IMR-90 (cell line): ENCODE data around the gene GSE1. TPM values are rescaled to one million over a fixed set of nuclear protein-coding genes. Genes with fewer than 3 reads are reported as not detected.

Experiments used
- ATAC-seq: fragments of 200-7000 bp; cut with Tn5 transposase; 2 replicates; pipeline ENCODE4 v1.9.1; 2020; ENCODE audit warnings: low read depth, mild to moderate bottlenecking, moderate library complexity
- BruUV-seq: library from RNA; stranded (reverse); fragments of 400-500 nt; replicated peaks from 2 replicates; lab custom pipeline; 2021; lab: Mats Ljungman, UMichigan
- CTCF ChIA-PET: fragments of 300-600 bp; formaldehyde crosslinking; extraction: SDS; loops from one replicate; lab custom pipeline; 2021; ENCODE audit warnings: antibody characterized with exemption; lab: Yijun Ruan, JAX
- POLR2A ChIA-PET: fragments of 300-600 bp; sonication (Branson Sonifier 250); formaldehyde crosslinking; loops from one replicate; lab custom pipeline; 2022; ENCODE audit warnings: antibody characterized with exemption; ENCODE audit not compliant: unreplicated experiment; lab: Charles Lee
- DNase-seq: peaks from one replicate; pipeline ENCODE4 v3.0.0; 2013
- H2AFZ ChIP-seq: replicated peaks from 2 replicates; pipeline ENCODE3; 2013; ENCODE audit warnings: low read length, mild to moderate bottlenecking; ENCODE audit not compliant: poor library complexity
- H2AK5ac ChIP-seq: 2 replicates; pipeline ENCODE4 v1.6.1; 2013; ENCODE audit warnings: low read depth, low read length, inconsistent platforms
- H2AK9ac ChIP-seq: replicated peaks from 2 replicates; pipeline ENCODE3; 2013; ENCODE audit warnings: mild to moderate bottlenecking, low read depth, low read length, moderate library complexity; ENCODE audit not compliant: poor library complexity
- H2BK120ac ChIP-seq: 2 replicates; pipeline ENCODE4 v1.6.1; 2013; ENCODE audit warnings: low read depth, low read length, inconsistent platforms
- H2BK15ac ChIP-seq: 3 replicates; pipeline ENCODE4 v1.6.1; 2013; ENCODE audit warnings: low read depth, low read length, inconsistent platforms
- H2BK20ac ChIP-seq: 2 replicates; pipeline ENCODE4 v1.6.1; 2013; ENCODE audit warnings: low read depth, mild to moderate bottlenecking, inconsistent platforms, low read length, moderate library complexity
- H2BK5ac ChIP-seq: 2 replicates; pipeline ENCODE4 v1.6.1; 2013; ENCODE audit warnings: mild to moderate bottlenecking, low read depth, low read length, inconsistent platforms; ENCODE audit not compliant: poor library complexity, severe bottlenecking
- H3K14ac ChIP-seq: replicated peaks from 2 replicates; pipeline ENCODE4 v1.6.1; 2013; ENCODE audit warnings: low read depth, low read length, inconsistent platforms
- H3K18ac ChIP-seq: 2 replicates; pipeline ENCODE4 v1.6.1; 2013; ENCODE audit warnings: low read depth, low read length, control low read depth
- H3K23ac ChIP-seq: 2 replicates; pipeline ENCODE4 v1.6.1; 2013; ENCODE audit warnings: low read depth, low read length, inconsistent platforms
- H3K27ac ChIP-seq: 2 replicates; pipeline ENCODE4 v1.5.1; 2013; ENCODE audit warnings: mild to moderate bottlenecking, control low read depth, low read length; ENCODE audit not compliant: insufficient read depth
- H3K27me3 ChIP-seq: 2 replicates; pipeline ENCODE4 v1.6.1; 2013; ENCODE audit warnings: low read length; ENCODE audit not compliant: control insufficient read depth, insufficient read depth
- H3K36me3 ChIP-seq: 2 replicates; pipeline ENCODE4 v1.6.1; 2013; ENCODE audit warnings: low read length, mixed read lengths; ENCODE audit not compliant: control insufficient read depth, insufficient read depth
- H3K4ac ChIP-seq: 2 replicates; pipeline ENCODE4 v1.6.1; 2013; ENCODE audit warnings: low read depth, low read length, inconsistent platforms
- H3K4me1 ChIP-seq: 2 replicates; pipeline ENCODE4 v1.6.1; 2013; ENCODE audit warnings: low read length, mixed read lengths; ENCODE audit not compliant: control insufficient read depth, insufficient read depth
- H3K4me2 ChIP-seq: 2 replicates; pipeline ENCODE4 v1.6.1; 2013; ENCODE audit warnings: low read depth, mild to moderate bottlenecking, control low read depth, low read length, moderate library complexity
- H3K4me3 ChIP-seq: 2 replicates; pipeline ENCODE4 v1.5.1; 2013; ENCODE audit warnings: low read depth, mild to moderate bottlenecking, control low read depth, low read length, moderate library complexity; ENCODE audit not compliant: insufficient read depth
- H3K56ac ChIP-seq: 2 replicates; pipeline ENCODE4 v1.6.1; 2013; ENCODE audit warnings: low read length, inconsistent platforms; ENCODE audit not compliant: insufficient read depth; ENCODE audit errors: extremely low read depth
- H3K79me1 ChIP-seq, 2 experiments: 2 replicates each; pipeline ENCODE4 v1.6.1; 2013; ENCODE audit warnings: low read length in 2 of 2, inconsistent platforms in 1 of 2, low read depth in 1 of 2
- H3K9ac ChIP-seq: 2 replicates; pipeline ENCODE4 v1.6.1; 2013; ENCODE audit warnings: low read depth, low read length, control low read depth
- H3K9me1 ChIP-seq: 2 replicates; pipeline ENCODE4 v1.6.1; 2013; ENCODE audit warnings: low read length, inconsistent platforms; ENCODE audit not compliant: insufficient read depth
- H3K9me3 ChIP-seq: 2 replicates; pipeline ENCODE4 v1.6.1; 2013; ENCODE audit warnings: low read length; ENCODE audit not compliant: control insufficient read depth, insufficient read depth
- H4K20me1 ChIP-seq: 2 replicates; pipeline ENCODE4 v1.6.1; 2013; ENCODE audit warnings: low read length, inconsistent platforms; ENCODE audit not compliant: insufficient read depth
- H4K5ac ChIP-seq: 2 replicates; pipeline ENCODE4 v1.6.1; 2013; ENCODE audit warnings: mild to moderate bottlenecking, low read depth, low read length, control low read depth
- H4K8ac ChIP-seq, 2 experiments: 2 replicates each; pipeline ENCODE4 v1.6.1; 2013; ENCODE audit warnings: low read depth in 2 of 2, low read length in 2 of 2, control low read depth in 1 of 2, inconsistent platforms in 1 of 2
- H4K91ac ChIP-seq: 2 replicates; pipeline ENCODE4 v1.6.1; 2013; ENCODE audit warnings: low read depth, low read length, inconsistent platforms; ENCODE audit not compliant: insufficient read depth
- BHLHE40 ChIP-seq: fragments of 150-350 bp; IDR thresholded peaks from 2 replicates; pipeline ENCODE4 v1.6.1; 2016; ENCODE audit warnings: mild to moderate bottlenecking, low read depth, low read length
- CEBPB ChIP-seq: IDR thresholded peaks from 2 replicates; pipeline ENCODE4 v1.6.1; 2012; ENCODE audit warnings: low read depth, low read length, improper control_type of control experiment
- CHD1 ChIP-seq: IDR thresholded peaks from 2 replicates; pipeline ENCODE4 v1.6.1; 2012; ENCODE audit warnings: low read depth, low read length, improper control_type of control experiment
- ELK1 ChIP-seq: fragments of 150-350 bp; IDR thresholded peaks from 2 replicates; pipeline ENCODE4 v1.6.1; 2016; ENCODE audit warnings: low read depth, mild to moderate bottlenecking, low read length, moderate library complexity, borderline replicate concordance
- FOS ChIP-seq: fragments of 150-350 bp; IDR thresholded peaks from 2 replicates; pipeline ENCODE4 v1.6.1; 2016; ENCODE audit warnings: low read depth, low read length
- MAFK ChIP-seq: IDR thresholded peaks from 2 replicates; pipeline ENCODE4 v1.6.1; 2012; ENCODE audit warnings: low read depth, low read length, improper control_type of control experiment
- MAZ ChIP-seq: IDR thresholded peaks from 2 replicates; pipeline ENCODE4 v1.6.1; 2012; ENCODE audit warnings: low read depth, mild to moderate bottlenecking, low read length, improper control_type of control experiment, moderate library complexity, borderline replicate concordance
- MXI1 ChIP-seq: IDR thresholded peaks from 2 replicates; pipeline ENCODE4 v1.6.1; 2012; ENCODE audit warnings: low read depth, mild to moderate bottlenecking, low read length, moderate library complexity, borderline replicate concordance
- NFE2L2 ChIP-seq: fragments of 150-350 bp; IDR thresholded peaks from 2 replicates; pipeline ENCODE4 v1.6.1; 2016; ENCODE audit warnings: low read depth, mild to moderate bottlenecking, low read length
- POLR2A ChIP-seq: IDR thresholded peaks from 2 replicates; pipeline ENCODE4 v1.6.1; 2012; ENCODE audit warnings: mild to moderate bottlenecking, low read depth, low read length
- RAD21 ChIP-seq: IDR thresholded peaks from 2 replicates; pipeline ENCODE4 v1.6.1; 2012; ENCODE audit warnings: low read length, improper control_type of control experiment
- RCOR1 ChIP-seq: IDR thresholded peaks from 2 replicates; pipeline ENCODE4 v1.6.1; 2012; ENCODE audit warnings: mild to moderate bottlenecking, low read length, improper control_type of control experiment; ENCODE audit not compliant: insufficient replicate concordance
- RFX5 ChIP-seq: IDR thresholded peaks from 2 replicates; pipeline ENCODE4 v1.8.0; 2012; ENCODE audit warnings: low read depth, mild to moderate bottlenecking, low read length, moderate library complexity
- SMC3 ChIP-seq: fragments of 150-350 bp; IDR thresholded peaks from 2 replicates; pipeline ENCODE4 v1.6.1; 2016; ENCODE audit warnings: low read depth, mild to moderate bottlenecking, antibody characterized with exemption, low read length, moderate library complexity
- USF2 ChIP-seq: fragments of 150-350 bp; IDR thresholded peaks from 2 replicates; pipeline ENCODE4 v1.6.1; 2017; ENCODE audit warnings: mild to moderate bottlenecking, antibody characterized with exemption, low read length, low read depth
- WGBS, 2 experiments: methylation state at CpG; one replicate each; pipeline versions ENCODE4 v1.1.5 to v1.1.7; 2013; ENCODE audit warnings: missing lambda C conversion rate in 2 of 2; ENCODE audit not compliant: insufficient read length in 1 of 2; ENCODE audit errors: extremely low coverage in 2 of 2; 5-methylcytosine and 5-hydroxymethylcytosine counted together
- dilution Hi-C: fragments of 300-500 bp; cut with HindIII; formaldehyde crosslinking; loops from one replicate; pipeline ENCODE4 v1.14.3; 2018; ENCODE audit warnings: low sequenced_read_pairs; ENCODE audit not compliant: unreplicated experiment
- in situ Hi-C: fragments of 300-500 bp; cut with MboI; formaldehyde crosslinking; loops from 3 replicates; pipeline ENCODE4 v1.14.3; 2019; ENCODE audit warnings: low sequenced_read_pairs, inconsistent platforms, mixed read lengths
- intact Hi-C: fragments of 100-400 bp; cut with micrococcal nuclease; formaldehyde crosslinking; loops from 2 replicates; pipeline ENCODE4 v1.10.0; 2022
- polyA plus RNA-seq, 3 experiments: library from polyadenylated mRNA; depleted of rRNA; stranded (reverse); fragments of >200 nt; gene quantifications; 2 replicates each; pipeline ENCODE4 v1.2.3, GENCODE V29; 2012; ENCODE audit warnings: low replicate concordance in 1 of 3
- total RNA-seq: library from RNA; depleted of rRNA; stranded (reverse); fragments of >200 nt; gene quantifications from 2 replicates; pipeline ENCODE4 v1.2.3, GENCODE V29; 2012
- TF ChIP-seq, protein P1 (sequence below): conservative IDR thresholded peaks from 2 replicates; pipeline ENCODE4 v1.5.1; 2012; ENCODE audit warnings: mild to moderate bottlenecking, low read depth, low read length, improper control_type of control experiment

Gene GSE1
- total and polyA plus RNA-seq, 2 of the 4 experiments (the other 2 are of a cell fraction), result 14.9 to 25.5 TPM

DNA sequence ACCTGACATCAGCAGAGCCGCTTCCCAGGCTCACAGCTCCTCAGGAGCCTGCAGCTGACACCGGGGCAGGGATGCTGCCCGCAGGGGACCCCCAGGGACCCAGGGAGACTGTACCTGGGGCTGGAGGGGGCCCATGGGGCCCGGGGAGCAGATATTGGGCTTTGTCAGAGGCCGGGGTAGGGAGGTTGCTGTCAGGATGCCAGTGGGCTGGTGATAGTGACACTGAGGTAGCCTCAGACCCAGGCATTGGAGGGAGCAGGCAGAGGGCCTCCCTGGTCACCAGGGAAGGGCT lies 15.1 kb downstream of the GSE1 start:
- Histone ChIP-seq H2AK9ac (no peak overlapping the region), H3K23ac (no peak overlapping the region), H2AFZ (no peak overlapping the region), H4K5ac (no peak overlapping the region), H3K9me3 (peaks cover 13% of the 10 kb centered on the region), H3K14ac (no peak overlapping the region), H2BK20ac (no peak overlapping the region), H3K4ac (no peak overlapping the region), H2BK5ac (no peak overlapping the region), H3K4me1 (no peaks in the 10 kb centered on the region), H3K27me3 (no peaks in the 10 kb centered on the region), H2AK5ac (no peak overlapping the region), H3K79me1 (peaks cover 16 to 77% of the 10 kb centered on the region in 2 experiments), H3K36me3 (peaks cover 1% of the 10 kb centered on the region; the same call in 1 of the 2 replicates), H3K4me2 (no peak overlapping the region), H4K20me1 (peaks cover 99% of the 10 kb centered on the region), H4K8ac (no peak overlapping the region), H3K56ac (no peak overlapping the region), H3K9me1 (0 out of 2 replicates have a peak, but pooled peaks cover 3% of the 10 kb centered on the region), H3K4me3 (no peak overlapping the region), H4K91ac (no peak overlapping the region), H2BK120ac (no peak overlapping the region), H3K18ac (no peak overlapping the region), H2BK15ac (no peak overlapping the region), H3K27ac (no peak overlapping the region), H3K9ac (no peak overlapping the region)
- dilution Hi-C loops, result no loop called here
- BruUV-seq, result no TSS peak
- WGBS, 2 experiments, result no CpG with 5 or more reads among the region's 5 CpGs
- intact Hi-C loops, result no loop called here
- ChIA-PET POLR2A (no interaction called here), CTCF (interaction anchor here (1.6 kb wide), 1 partner anchor 12 kb away, joined by 4 read pairs; no protein-coding TSS in a partner anchor)
- no peak for TF ChIP-seq CHD1
- no peak for TF ChIP-seq NFE2L2
- TF ChIP-seq MXI1, result no peak
- TF ChIP-seq, protein P1, sequence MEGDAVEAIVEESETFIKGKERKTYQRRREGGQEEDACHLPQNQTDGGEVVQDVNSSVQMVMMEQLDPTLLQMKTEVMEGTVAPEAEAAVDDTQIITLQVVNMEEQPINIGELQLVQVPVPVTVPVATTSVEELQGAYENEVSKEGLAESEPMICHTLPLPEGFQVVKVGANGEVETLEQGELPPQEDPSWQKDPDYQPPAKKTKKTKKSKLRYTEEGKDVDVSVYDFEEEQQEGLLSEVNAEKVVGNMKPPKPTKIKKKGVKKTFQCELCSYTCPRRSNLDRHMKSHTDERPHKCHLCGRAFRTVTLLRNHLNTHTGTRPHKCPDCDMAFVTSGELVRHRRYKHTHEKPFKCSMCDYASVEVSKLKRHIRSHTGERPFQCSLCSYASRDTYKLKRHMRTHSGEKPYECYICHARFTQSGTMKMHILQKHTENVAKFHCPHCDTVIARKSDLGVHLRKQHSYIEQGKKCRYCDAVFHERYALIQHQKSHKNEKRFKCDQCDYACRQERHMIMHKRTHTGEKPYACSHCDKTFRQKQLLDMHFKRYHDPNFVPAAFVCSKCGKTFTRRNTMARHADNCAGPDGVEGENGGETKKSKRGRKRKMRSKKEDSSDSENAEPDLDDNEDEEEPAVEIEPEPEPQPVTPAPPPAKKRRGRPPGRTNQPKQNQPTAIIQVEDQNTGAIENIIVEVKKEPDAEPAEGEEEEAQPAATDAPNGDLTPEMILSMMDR, result no peak
- TF ChIP-seq SMC3, result no peak
- no peak for TF ChIP-seq CEBPB
- TF ChIP-seq RFX5, result no peak
- TF ChIP-seq RAD21, result no peak
- TF ChIP-seq POLR2A, result no peak
- TF ChIP-seq MAZ, result no peak
- no peak for TF ChIP-seq FOS
- no peak for TF ChIP-seq USF2
- TF ChIP-seq ELK1, result no peak
- no peak for TF ChIP-seq BHLHE40
- TF ChIP-seq MAFK, result no peak
- no peak for TF ChIP-seq RCOR1
- no peak for DNase-seq
- in situ Hi-C loops, result no loop called here
- no peak for ATAC-seq
